RWPE1 (cell line): ENCODE measurements around the gene NUDT21.
A peak's percentile ranks its signal among the peaks of the same experiment; 100 is the strongest.
"Not testable (repeated sequence)": the region's sequence is repeated elsewhere in the genome, so short reads cannot be mapped to it uniquely, and the experiment has no call there.

Experiments used
- CTCF ChIA-PET: fragments of 350-600 bp; sonication (Branson Sonifier 250); formaldehyde crosslinking; extraction: SDS; loops from one replicate; lab custom pipeline; 2021; lab: Yijun Ruan, JAX
- POLR2A ChIA-PET: fragments of 400-600 bp; formaldehyde crosslinking; extraction: SDS; loops from one replicate; lab custom pipeline; 2020; ENCODE audit warnings: antibody characterized with exemption; ENCODE audit not compliant: low non-redundant PET; lab: Yijun Ruan, JAX
- DNase-seq: peaks from one replicate; pipeline ENCODE4 v3.0.0; 2012; ENCODE audit warnings: low spot score
- H3K27ac ChIP-seq: fragments of 450-650 bp; 2 replicates; pipeline ENCODE4 v1.5.1; 2017
- CTCF ChIP-seq: fragments of 450-650 bp; conservative IDR thresholded peaks from 2 replicates; pipeline ENCODE4 v1.5.1; 2017; ENCODE audit warnings: low read depth, mild to moderate bottlenecking

NUDT21 gene

GRCh38 chr16:56388209-56388608 is 62.9 kb downstream of the NUDT21 start:
- ChIA-PET POLR2A (no interaction called here), CTCF (no interaction called here)
- H3K27ac ChIP-seq = no peak overlapping the region
- TF ChIP-seq CTCF = no peak
- no peak for DNase-seq

GRCh38 chr16:56387396-56387795 is 63.7 kb downstream of the NUDT21 start:
- CTCF ChIA-PET = no interaction called here
- TF ChIP-seq CTCF = no peak
- no peak for DNase-seq
- POLR2A ChIA-PET = no interaction called here
- H3K27ac ChIP-seq = no peak overlapping the region

- CTCF ChIA-PET = interaction anchor here (0.6 to 1.9 kb wide), 2 partner anchors 28 to 962 kb away, joined by 3 to 5 read pairs; no protein-coding TSS in a partner anchor
Measured at GRCh38 chr16:56384074-56384721, 66.9 kb downstream of the NUDT21 start.

GRCh38 chr16:56382901-56383355 is 68.2 kb downstream of the NUDT21 start:
- no peak for TF ChIP-seq CTCF
- CTCF ChIA-PET = interaction anchor here (1.0 to 1.9 kb wide), 3 partner anchors 12 to 27 kb away, joined by 4 to 5 read pairs (median 4); no protein-coding TSS in a partner anchor
- POLR2A ChIA-PET = no interaction called here
- DNase-seq = peak; percentile 85
- peak overlapping the region; percentile 39 for H3K27ac ChIP-seq

More at GRCh38 chr16:56384074-56384721, 66.9 kb downstream of the NUDT21 start:
- H3K27ac ChIP-seq = no peak overlapping the region
- no peak for TF ChIP-seq CTCF
- POLR2A ChIA-PET = no interaction called here
- DNase-seq = no peak

- POLR2A ChIA-PET = no interaction called here
- TF ChIP-seq CTCF = no peak
- CTCF ChIA-PET = interaction anchor here (1.0 to 1.9 kb wide), 3 partner anchors 11 to 26 kb away, joined by 4 to 5 read pairs (median 4); no protein-coding TSS in a partner anchor
- H3K27ac ChIP-seq = no peak overlapping the region
- no peak for DNase-seq
Measured at GRCh38 chr16:56382459-56382858, 68.7 kb downstream of the NUDT21 start.

GRCh38 chr16:56380778-56381485 is 70.2 kb downstream of the NUDT21 start:
- POLR2A ChIA-PET, H3K27ac ChIP-seq, DNase-seq, CTCF ChIA-PET: not testable (repeated sequence)
